Endothelial cell of umbilical vein (primary cell): ENCODE results near the gene GPR26.

Experiments
- CTCF ChIP-seq, 2 donors: IDR thresholded peaks; 1 replicate in 1 of 2; 2 replicates in 1 of 2; pipeline ENCODE4 v1.5.1; 2011; ENCODE audit warnings: low read length in 2 of 2, mild to moderate bottlenecking in 2 of 2, moderate library complexity in 2 of 2, control low read depth in 1 of 2, inconsistent platforms in 1 of 2, low read depth in 1 of 2; ENCODE audit not compliant: insufficient read depth in 1 of 2; ENCODE audit errors: extremely low read depth in 1 of 2
- EZH2 ChIP-seq: IDR thresholded peaks from 2 replicates; pipeline ENCODE4 v1.6.1; 2012; ENCODE audit warnings: borderline replicate concordance, low read depth, mild to moderate bottlenecking, moderate library complexity, low read length, inconsistent platforms; ENCODE audit not compliant: severe bottlenecking
- GATA2 ChIP-seq: IDR thresholded peaks from 2 replicates; pipeline ENCODE4 v1.7.0; 2011; ENCODE audit warnings: low read depth, mild to moderate bottlenecking, moderate library complexity, mixed read lengths, low read length; ENCODE audit not compliant: insufficient read length, insufficient read depth
- JUN ChIP-seq: IDR thresholded peaks from 2 replicates; pipeline ENCODE4 v1.6.1; 2011; ENCODE audit warnings: borderline replicate concordance, low read depth; ENCODE audit not compliant: insufficient read length, insufficient read depth
- MAX ChIP-seq: IDR thresholded peaks from 2 replicates; pipeline ENCODE4 v1.6.1; 2011; ENCODE audit not compliant: insufficient read depth, insufficient read length
- MYC ChIP-seq: IDR thresholded peaks from one replicate; pipeline ENCODE4 v1.6.1; 2011; ENCODE audit warnings: mild to moderate bottlenecking, low read depth, low read length
- POLR2A ChIP-seq: IDR thresholded peaks from 2 replicates; pipeline ENCODE4 v1.6.1; 2012; ENCODE audit warnings: low read depth, mild to moderate bottlenecking, control low read depth, low read length
- POLR2AphosphoS5 ChIP-seq: IDR thresholded peaks from 2 replicates; pipeline ENCODE4 v1.6.1; 2012; ENCODE audit warnings: low read depth, mild to moderate bottlenecking, control low read depth, low read length, moderate library complexity; ENCODE audit not compliant: insufficient read depth

- TF ChIP-seq CTCF (IDR thresholded peaks at IDR 0.05; ENCODE audit: extremely low read depth in 1 of 2, insufficient read depth in 1 of 2, low read depth in 1 of 2, low read length in 2 of 2): no peak
- TF ChIP-seq POLR2A: no peak
- no peak for TF ChIP-seq POLR2AphosphoS5
- TF ChIP-seq JUN: no peak
- no peak for TF ChIP-seq MYC
- TF ChIP-seq MAX: no peak
- no peak for TF ChIP-seq GATA2
- TF ChIP-seq EZH2: no peak
Measured at GRCh38 chr10:123683459-123683858, 17.3 kb downstream of the GPR26 start.
